ENCODE results near the gene PLCB1.
"Not testable (repeated sequence)": the region's sequence is repeated elsewhere in the genome, so short reads cannot be mapped to it uniquely, and the experiment has no call there.

The PLCB1 gene

GRCh38 chr20:8425016-8425415 is 292.9 kb downstream of the PLCB1 start:
- Histone ChIP-seq H3K9me3 (ENCODE audit: low read length) (no peaks in the 10 kb centered on the region), H3K4me3 (ENCODE audit: low read length) (no peak overlapping the region)

DNA sequence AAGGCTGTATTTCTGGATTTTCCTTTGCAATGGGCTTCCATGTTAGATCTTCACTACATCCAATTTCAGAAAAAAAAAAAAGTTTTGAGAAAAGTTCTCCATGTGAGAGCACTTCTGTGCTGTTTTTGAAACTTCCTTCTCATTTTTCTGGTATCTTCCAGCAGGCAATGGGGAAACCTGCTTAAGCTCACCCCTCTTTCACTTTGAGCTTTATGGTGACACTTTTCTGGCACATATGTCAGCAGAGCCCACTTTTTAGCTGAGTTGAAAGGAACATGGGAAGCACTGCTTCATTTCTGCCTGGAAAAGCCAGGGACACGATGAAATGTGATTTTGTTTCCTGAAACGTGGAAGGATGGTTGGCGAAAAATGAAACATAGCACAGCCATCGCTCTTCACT is 293.7 kb downstream of the PLCB1 start:
- no peaks in the 10 kb centered on the region for H3K9me3 ChIP-seq (ENCODE audit: low read length)
- no peak overlapping the region for H3K4me3 ChIP-seq (ENCODE audit: low read length)
- H3K27me3 ChIP-seq (ENCODE audit: insufficient read depth, low read length), result no peaks in the 10 kb centered on the region
- peaks cover 3% of the 10 kb centered on the region for H3K4me1 ChIP-seq (ENCODE audit: insufficient read depth, low read length)
- H2AFZ ChIP-seq (ENCODE audit: low read depth, low read length), result no peak overlapping the region
- H3K36me3 ChIP-seq (ENCODE audit: insufficient read depth, low read length), result no peaks in the 10 kb centered on the region

More at GRCh38 chr20:8425016-8425415, 292.9 kb downstream of the PLCB1 start:
- H2AFZ ChIP-seq (ENCODE audit: low read depth, low read length), result no peak overlapping the region
- H3K27me3 ChIP-seq (ENCODE audit: insufficient read depth, low read length), result no peaks in the 10 kb centered on the region
- peaks cover 3% of the 10 kb centered on the region for H3K4me1 ChIP-seq (ENCODE audit: insufficient read depth, low read length)
- H3K36me3 ChIP-seq (ENCODE audit: insufficient read depth, low read length), result no peaks in the 10 kb centered on the region

GRCh38 chr20:8427419-8428040 is 295.5 kb downstream of the PLCB1 start:
- H3K4me1 ChIP-seq (ENCODE audit: insufficient read depth, low read length), result peaks cover 3% of the 10 kb centered on the region
- no peaks in the 10 kb centered on the region for H3K27me3 ChIP-seq (ENCODE audit: insufficient read depth, low read length)
- H3K4me3 ChIP-seq (ENCODE audit: low read length), result no peak overlapping the region
- no peaks in the 10 kb centered on the region for H3K36me3 ChIP-seq (ENCODE audit: insufficient read depth, low read length)
- H2AFZ ChIP-seq (ENCODE audit: low read depth, low read length), result no peak overlapping the region
- H3K9me3 ChIP-seq (ENCODE audit: low read length), result no peaks in the 10 kb centered on the region

DNA sequence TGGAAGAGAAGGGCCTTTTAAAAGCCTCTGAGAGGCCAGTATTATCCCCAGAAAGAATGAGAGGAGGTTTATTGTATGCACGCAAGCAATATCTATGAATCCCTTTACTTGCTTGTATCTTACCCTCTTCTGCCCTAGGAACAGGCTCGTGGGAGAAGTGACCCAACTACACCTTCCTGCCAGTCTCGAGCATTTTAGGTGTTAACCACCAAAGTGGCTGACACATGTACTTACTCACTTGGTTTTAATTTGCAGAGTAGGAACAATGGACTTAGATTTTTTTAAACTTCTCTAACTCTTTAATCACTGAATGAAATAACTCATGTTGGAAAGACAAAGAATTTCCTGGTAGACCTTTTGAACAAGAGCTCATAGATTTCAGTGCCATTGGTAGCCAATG is 296.9 kb downstream of the PLCB1 start:
- Histone ChIP-seq H3K4me3 (ENCODE audit: low read length) (no peak overlapping the region), H2AFZ (ENCODE audit: low read depth, low read length) (no peak overlapping the region), H3K4me1 (ENCODE audit: insufficient read depth, low read length) (peaks cover under 1% of the 10 kb centered on the region), H3K36me3 (ENCODE audit: insufficient read depth, low read length) (no peaks in the 10 kb centered on the region), H3K27me3 (ENCODE audit: insufficient read depth, low read length) (no peaks in the 10 kb centered on the region), H3K9me3 (ENCODE audit: low read length) (no peaks in the 10 kb centered on the region)

- H3K36me3 ChIP-seq (ENCODE audit: insufficient read depth, low read length), result no peaks in the 10 kb centered on the region
- no peak overlapping the region for H2AFZ ChIP-seq (ENCODE audit: low read depth, low read length)
- H3K4me1 ChIP-seq (ENCODE audit: insufficient read depth, low read length), result no peaks in the 10 kb centered on the region
- H3K9me3 ChIP-seq (ENCODE audit: low read length), result no peaks in the 10 kb centered on the region
- no peaks in the 10 kb centered on the region for H3K27me3 ChIP-seq (ENCODE audit: insufficient read depth, low read length)
- no peak overlapping the region for H3K4me3 ChIP-seq (ENCODE audit: low read length)
These were observed 299.7 kb downstream of the PLCB1 start for GRCh38 chr20:8431538-8432434.

- H3K4me3 ChIP-seq (ENCODE audit: low read length), result no peak overlapping the region
- H3K36me3 ChIP-seq (ENCODE audit: insufficient read depth, low read length), result no peaks in the 10 kb centered on the region
- no peaks in the 10 kb centered on the region for H3K27me3 ChIP-seq (ENCODE audit: insufficient read depth, low read length)
- no peaks in the 10 kb centered on the region for H3K9me3 ChIP-seq (ENCODE audit: low read length)
- H2AFZ ChIP-seq (ENCODE audit: low read depth, low read length), result no peak overlapping the region
- H3K4me1 ChIP-seq (ENCODE audit: insufficient read depth, low read length), result no peaks in the 10 kb centered on the region
These were observed 300.5 kb downstream of the PLCB1 start for GRCh38 chr20:8432435-8433148.

- H2AFZ ChIP-seq (ENCODE audit: low read depth, low read length), result no peak overlapping the region
- no peaks in the 10 kb centered on the region for H3K9me3 ChIP-seq (ENCODE audit: low read length)
- H3K27me3 ChIP-seq (ENCODE audit: insufficient read depth, low read length), result no peaks in the 10 kb centered on the region
- no peak overlapping the region for H3K4me3 ChIP-seq (ENCODE audit: low read length)
- H3K36me3 ChIP-seq (ENCODE audit: insufficient read depth, low read length), result no peaks in the 10 kb centered on the region
- no peaks in the 10 kb centered on the region for H3K4me1 ChIP-seq (ENCODE audit: insufficient read depth, low read length)
These were observed 301.2 kb downstream of the PLCB1 start for GRCh38 chr20:8433291-8433690.

DNA sequence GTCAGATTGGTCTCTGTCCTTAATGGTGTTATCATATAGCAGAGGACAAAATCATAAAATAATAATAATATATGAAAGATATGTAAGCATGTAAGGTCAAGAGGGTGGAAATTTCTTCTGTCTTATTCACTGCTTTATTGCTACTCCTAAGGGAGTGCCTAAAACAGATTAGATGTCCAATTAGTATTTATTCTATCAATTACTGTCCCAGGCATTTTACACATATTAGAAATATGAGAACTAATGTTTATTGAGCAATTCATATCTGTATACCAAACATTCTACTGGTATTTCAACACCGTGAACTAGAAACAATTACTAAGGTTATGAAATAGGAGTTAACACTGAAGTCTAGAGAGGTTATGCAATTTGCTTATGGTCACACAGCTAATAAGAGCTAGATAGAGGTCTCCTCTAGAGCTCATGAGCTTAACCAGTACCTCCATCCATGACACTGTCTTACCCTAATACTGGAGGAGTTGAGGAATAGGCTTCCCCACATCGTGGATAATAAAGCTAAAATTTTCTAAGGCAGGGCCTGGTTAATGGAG is 302.3 kb downstream of the PLCB1 start:
- H3K27me3 ChIP-seq (ENCODE audit: insufficient read depth, low read length), result no peaks in the 10 kb centered on the region
- H3K4me1 ChIP-seq (ENCODE audit: insufficient read depth, low read length), result no peaks in the 10 kb centered on the region
- no peaks in the 10 kb centered on the region for H3K9me3 ChIP-seq (ENCODE audit: low read length)
- no peak overlapping the region for H2AFZ ChIP-seq (ENCODE audit: low read depth, low read length)
- H3K36me3 ChIP-seq (ENCODE audit: insufficient read depth, low read length), result no peaks in the 10 kb centered on the region
- H3K4me3 ChIP-seq (ENCODE audit: low read length), result no peak overlapping the region

DNA sequence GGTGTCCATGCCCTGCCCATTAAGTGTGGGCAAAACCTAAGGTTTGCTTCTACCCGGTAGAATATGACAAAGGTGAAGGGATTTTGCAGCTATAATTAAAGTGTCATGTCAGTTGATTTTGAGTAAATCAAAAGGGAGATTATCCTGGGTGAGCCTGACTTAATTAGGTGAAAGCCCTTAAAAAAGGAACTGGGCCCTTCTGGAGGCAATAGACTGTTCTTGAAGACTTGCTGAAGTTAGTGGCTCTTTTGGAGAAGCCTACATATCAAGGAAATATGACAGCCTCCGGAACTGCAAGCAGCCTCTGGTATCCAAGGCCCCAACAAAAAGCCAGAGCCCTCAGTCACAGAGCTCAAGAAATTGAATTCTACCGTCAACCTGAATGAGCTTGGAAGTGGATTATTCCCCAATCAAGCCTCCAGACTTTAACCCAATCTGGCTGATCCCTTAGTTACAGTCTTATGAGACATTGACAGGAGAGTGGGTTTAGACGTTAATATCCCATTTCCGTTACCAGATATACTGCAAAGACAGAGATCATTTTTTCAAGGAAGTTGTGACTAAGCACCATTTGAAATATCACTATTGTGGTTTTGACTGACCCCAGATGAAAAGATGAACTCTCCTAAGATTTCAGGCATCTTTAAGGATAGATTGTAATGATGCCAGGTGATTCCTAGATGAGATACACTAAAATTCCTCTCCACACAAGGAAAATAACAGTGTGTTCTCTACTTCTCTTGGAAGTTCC is 303.4 kb downstream of the PLCB1 start:
- no peak overlapping the region for H3K4me3 ChIP-seq (ENCODE audit: low read length)
- H3K36me3 ChIP-seq (ENCODE audit: insufficient read depth, low read length), result no peaks in the 10 kb centered on the region
- H3K4me1 ChIP-seq (ENCODE audit: insufficient read depth, low read length), result no peaks in the 10 kb centered on the region
- H2AFZ ChIP-seq (ENCODE audit: low read depth, low read length), result no peak overlapping the region
- H3K27me3 ChIP-seq (ENCODE audit: insufficient read depth, low read length), result no peaks in the 10 kb centered on the region
- H3K9me3 ChIP-seq (ENCODE audit: low read length), result no peaks in the 10 kb centered on the region

DNA sequence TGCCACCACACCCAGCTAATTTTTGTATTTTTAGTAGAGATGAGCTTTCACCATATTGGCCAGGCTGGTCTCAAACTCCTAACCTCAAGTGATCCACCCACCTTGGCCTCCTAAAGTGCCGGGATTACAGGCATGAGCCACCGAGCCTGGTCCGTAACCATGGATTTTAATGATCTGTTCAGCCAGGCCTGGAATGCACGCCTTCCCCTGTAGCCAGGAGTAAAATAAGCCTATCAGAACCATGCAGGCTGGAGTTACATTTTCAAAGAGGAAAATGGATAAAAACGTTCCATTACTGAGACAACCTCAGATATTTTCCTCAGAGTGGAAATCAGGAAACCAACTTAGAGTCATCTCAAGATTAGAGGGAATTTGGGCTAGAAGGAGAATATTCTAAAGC is 304.9 kb downstream of the PLCB1 start:
- H3K4me1 ChIP-seq (ENCODE audit: insufficient read depth, low read length); H3K27me3 ChIP-seq (ENCODE audit: insufficient read depth, low read length); H3K4me3 ChIP-seq (ENCODE audit: low read length); H3K36me3 ChIP-seq (ENCODE audit: insufficient read depth, low read length); H3K9me3 ChIP-seq (ENCODE audit: low read length); H2AFZ ChIP-seq (ENCODE audit: low read depth, low read length): not testable (repeated sequence)

- Histone ChIP-seq H3K9me3 (ENCODE audit: low read length) (no peaks in the 10 kb centered on the region), H3K36me3 (ENCODE audit: insufficient read depth, low read length) (no peaks in the 10 kb centered on the region), H3K27me3 (ENCODE audit: insufficient read depth, low read length) (no peaks in the 10 kb centered on the region), H3K4me3 (ENCODE audit: low read length) (no peak overlapping the region), H2AFZ (ENCODE audit: low read depth, low read length) (no peak overlapping the region), H3K4me1 (ENCODE audit: insufficient read depth, low read length) (no peaks in the 10 kb centered on the region)
These were observed 306.7 kb downstream of the PLCB1 start for GRCh38 chr20:8438748-8439147.

DNA sequence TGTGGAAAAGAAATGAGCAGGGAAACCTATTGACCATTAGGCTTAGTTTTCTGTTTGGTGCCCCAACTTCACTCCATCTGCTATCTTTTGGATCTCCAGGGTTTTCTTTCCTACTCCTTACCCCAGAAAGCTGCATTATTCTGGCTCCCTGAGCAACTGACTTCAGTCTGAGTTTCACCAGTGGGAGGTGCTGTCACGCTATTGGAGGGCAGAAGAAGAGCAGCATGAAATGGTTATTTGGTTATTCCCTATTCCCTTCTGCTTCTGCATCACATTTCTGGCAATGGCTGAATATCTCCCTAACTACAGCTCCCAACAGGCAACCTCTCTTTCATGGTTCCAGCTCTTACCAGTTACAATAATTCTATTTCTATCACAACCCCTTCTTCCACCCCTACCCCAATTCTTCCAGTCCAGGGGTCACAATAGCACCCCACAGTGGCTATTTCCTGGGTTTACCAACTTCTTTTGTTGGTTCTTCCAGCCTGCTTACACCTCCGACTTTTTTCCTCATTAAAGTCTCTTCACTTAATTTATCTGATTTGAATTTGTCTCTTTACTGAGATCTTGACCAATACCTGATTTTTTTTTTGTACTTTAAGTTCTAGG is 311.5 kb downstream of the PLCB1 start:
- Histone ChIP-seq H3K4me3 (ENCODE audit: low read length) (no peak overlapping the region), H2AFZ (ENCODE audit: low read depth, low read length) (no peak overlapping the region), H3K27me3 (ENCODE audit: insufficient read depth, low read length) (no peaks in the 10 kb centered on the region), H3K4me1 (ENCODE audit: insufficient read depth, low read length) (peaks cover 3% of the 10 kb centered on the region), H3K36me3 (ENCODE audit: insufficient read depth, low read length) (no peaks in the 10 kb centered on the region), H3K9me3 (ENCODE audit: low read length) (no peaks in the 10 kb centered on the region)

Measured in neuron (in vitro differentiated cells).